Measurements from ENCODE around the gene PCDHB14. TPM values are rescaled to one million over a fixed set of nuclear protein-coding genes. Genes with fewer than 3 reads are reported as not detected.
"Not testable (repeated sequence)": the region's sequence is repeated elsewhere in the genome, so short reads cannot be mapped to it uniquely, and the experiment has no call there.

The PCDHB14 gene
- polyA plus RNA-seq, 4 donors: 0.81 to 1.5 TPM; not detected in 2

- Histone ChIP-seq H3K27ac (ENCODE audit: low read depth in 1 of 3, low read length in 2 of 3) (no peak within 1 kb of the TSS), H3K9me3 (ENCODE audit: control insufficient read depth in 2 of 2, insufficient read depth in 1 of 2, low read depth in 1 of 2, low read length in 1 of 2) (peaks cover 0 to 40% of the 10 kb centered on the region in 2 donors), H3K4me1 (ENCODE audit: control insufficient read depth in 3 of 3, insufficient read depth in 2 of 3, low read depth in 1 of 3, low read length in 2 of 3) (no peaks in the 10 kb centered on the region), H3K36me3 (ENCODE audit: control insufficient read depth in 3 of 3, insufficient read depth in 2 of 3, low read depth in 1 of 3, low read length in 3 of 3) (no peaks in the 10 kb centered on the region), H3K27me3 (ENCODE audit: control insufficient read depth in 3 of 3, insufficient read depth in 3 of 3, low read length in 3 of 3) (peaks cover 0 to 2% (median 0%) of the 10 kb centered on the region in 3 donors), H3K4me3 (ENCODE audit: low read depth in 1 of 3, low read length in 3 of 3) (peak within 1 kb of the TSS in 1 of 3 donors; percentile 5)
- FAIRE-seq: no peak
- DNase-seq: no peak
- 15 to 31% (median 30%) methylated on average over 13 of the region's 13 CpGs for WGBS, 3 donors
These were observed 40.9 kb upstream of the PCDHB14 start, which contains the start of gene PCDHB16 for GRCh38 chr5:141182248-141182647. Gene PCDHB16, plus strand, starts transcription at chr5:141182387. Its CDS starts 173 bp downstream, at chr5:141182560.

- not testable (repeated sequence) for FAIRE-seq; DNase-seq; H3K4me1 ChIP-seq (ENCODE audit: control insufficient read depth in 3 of 3, insufficient read depth in 2 of 3, low read depth in 1 of 3, low read length in 2 of 3); H3K4me3 ChIP-seq (ENCODE audit: low read depth in 1 of 3, low read length in 3 of 3); H3K27ac ChIP-seq (ENCODE audit: low read depth in 1 of 3, low read length in 2 of 3); H3K27me3 ChIP-seq (ENCODE audit: control insufficient read depth in 3 of 3, insufficient read depth in 3 of 3, low read length in 3 of 3); H3K36me3 ChIP-seq (ENCODE audit: control insufficient read depth in 3 of 3, insufficient read depth in 2 of 3, low read depth in 1 of 3, low read length in 3 of 3)
- WGBS, 3 donors: 42 to 55% (median 55%) methylated on average over 24 to 58 of the region's 69 CpGs
- H3K9me3 ChIP-seq (ENCODE audit: control insufficient read depth in 2 of 2, insufficient read depth in 1 of 2, low read depth in 1 of 2, low read length in 1 of 2): peaks cover 0 to 38% of the 10 kb centered on the region in 2 donors
These were observed 38.9 kb upstream of the PCDHB14 start for GRCh38 chr5:141184117-141184855.

GRCh38 chr5:141186897-141187512 is 36.1 kb upstream of the PCDHB14 start, which contains the start of gene PCDHB9:
Gene PCDHB9, plus strand, starts transcription at chr5:141187161. Its CDS starts 158 bp downstream, at chr5:141187319.
- H3K4me3 ChIP-seq (ENCODE audit: low read depth in 1 of 3, low read length in 3 of 3): no peak within 1 kb of the TSS
- DNase-seq (peak in 1 of 2 donors; percentile 0), FAIRE-seq (no peak)
- H3K27me3 ChIP-seq (ENCODE audit: control insufficient read depth in 3 of 3, insufficient read depth in 3 of 3, low read length in 3 of 3): peaks cover 0 to 2% (median 0%) of the 10 kb centered on the region in 3 donors
- WGBS, 3 donors: 19 to 37% (median 29%) methylated on average over 8 to 9 of the region's 9 CpGs
- H3K9me3 ChIP-seq (ENCODE audit: control insufficient read depth in 2 of 2, insufficient read depth in 1 of 2, low read depth in 1 of 2, low read length in 1 of 2): peaks cover 1 to 33% of the 10 kb centered on the region in 2 donors
- no peaks in the 10 kb centered on the region for H3K36me3 ChIP-seq (ENCODE audit: control insufficient read depth in 3 of 3, insufficient read depth in 2 of 3, low read depth in 1 of 3, low read length in 3 of 3)
- no peaks in the 10 kb centered on the region for H3K4me1 ChIP-seq (ENCODE audit: control insufficient read depth in 3 of 3, insufficient read depth in 2 of 3, low read depth in 1 of 3, low read length in 2 of 3)
- no peak within 1 kb of the TSS for H3K27ac ChIP-seq (ENCODE audit: low read depth in 1 of 3, low read length in 2 of 3)

- not testable (repeated sequence) for H3K4me3 ChIP-seq (ENCODE audit: low read depth in 1 of 3, low read length in 3 of 3); DNase-seq; H3K36me3 ChIP-seq (ENCODE audit: control insufficient read depth in 3 of 3, insufficient read depth in 2 of 3, low read depth in 1 of 3, low read length in 3 of 3); H3K27ac ChIP-seq (ENCODE audit: low read depth in 1 of 3, low read length in 2 of 3); FAIRE-seq; H3K27me3 ChIP-seq (ENCODE audit: control insufficient read depth in 3 of 3, insufficient read depth in 3 of 3, low read length in 3 of 3); H3K4me1 ChIP-seq (ENCODE audit: control insufficient read depth in 3 of 3, insufficient read depth in 2 of 3, low read depth in 1 of 3, low read length in 2 of 3)
- 42 to 65% (median 60%) methylated on average over 24 to 34 of the region's 37 CpGs for WGBS, 3 donors
- H3K9me3 ChIP-seq (ENCODE audit: control insufficient read depth in 2 of 2, insufficient read depth in 1 of 2, low read depth in 1 of 2, low read length in 1 of 2): peaks cover 3 to 27% of the 10 kb centered on the region in 2 donors
These were observed 34.5 kb upstream of the PCDHB14 start for GRCh38 chr5:141188682-141189081.

GRCh38 chr5:141189131-141189530 is 34.0 kb upstream of the PCDHB14 start:
- WGBS, 3 donors: 36 to 56% (median 48%) methylated on average over 11 to 34 of the region's 35 CpGs
- peaks cover 3 to 26% of the 10 kb centered on the region in 2 donors for H3K9me3 ChIP-seq (ENCODE audit: control insufficient read depth in 2 of 2, insufficient read depth in 1 of 2, low read depth in 1 of 2, low read length in 1 of 2)
- not testable (repeated sequence) for DNase-seq; FAIRE-seq; H3K27ac ChIP-seq (ENCODE audit: low read depth in 1 of 3, low read length in 2 of 3); H3K36me3 ChIP-seq (ENCODE audit: control insufficient read depth in 3 of 3, insufficient read depth in 2 of 3, low read depth in 1 of 3, low read length in 3 of 3); H3K4me1 ChIP-seq (ENCODE audit: control insufficient read depth in 3 of 3, insufficient read depth in 2 of 3, low read depth in 1 of 3, low read length in 2 of 3); H3K27me3 ChIP-seq (ENCODE audit: control insufficient read depth in 3 of 3, insufficient read depth in 3 of 3, low read length in 3 of 3); H3K4me3 ChIP-seq (ENCODE audit: low read depth in 1 of 3, low read length in 3 of 3)

- Histone ChIP-seq H3K4me3 (ENCODE audit: low read depth in 1 of 3, low read length in 3 of 3) (no peak within 1 kb of the TSS), H3K27ac (ENCODE audit: low read depth in 1 of 3, low read length in 2 of 3) (no peak within 1 kb of the TSS), H3K9me3 (ENCODE audit: control insufficient read depth in 2 of 2, insufficient read depth in 1 of 2, low read depth in 1 of 2, low read length in 1 of 2) (peaks cover 3 to 19% of the 10 kb centered on the region in 2 donors), H3K36me3 (ENCODE audit: control insufficient read depth in 3 of 3, insufficient read depth in 2 of 3, low read depth in 1 of 3, low read length in 3 of 3) (no peaks in the 10 kb centered on the region), H3K4me1 (ENCODE audit: control insufficient read depth in 3 of 3, insufficient read depth in 2 of 3, low read depth in 1 of 3, low read length in 2 of 3) (no peaks in the 10 kb centered on the region), H3K27me3 (ENCODE audit: control insufficient read depth in 3 of 3, insufficient read depth in 3 of 3, low read length in 3 of 3) (peaks cover 0 to 5% (median 0%) of the 10 kb centered on the region in 3 donors)
- WGBS, 3 donors: 9 to 22% (median 19%) methylated on average over 10 of the region's 10 CpGs
- FAIRE-seq: no peak
- DNase-seq: no peak
These were observed 30.9 kb upstream of the PCDHB14 start, which contains the start of gene PCDHB10 for GRCh38 chr5:141192110-141192725. Gene PCDHB10, plus strand, starts transcription at chr5:141192353. Its CDS starts 200 bp downstream, at chr5:141192553.

- H3K4me1 ChIP-seq (ENCODE audit: control insufficient read depth in 3 of 3, insufficient read depth in 2 of 3, low read depth in 1 of 3, low read length in 2 of 3); H3K27me3 ChIP-seq (ENCODE audit: control insufficient read depth in 3 of 3, insufficient read depth in 3 of 3, low read length in 3 of 3); H3K4me3 ChIP-seq (ENCODE audit: low read depth in 1 of 3, low read length in 3 of 3); H3K36me3 ChIP-seq (ENCODE audit: control insufficient read depth in 3 of 3, insufficient read depth in 2 of 3, low read depth in 1 of 3, low read length in 3 of 3); FAIRE-seq; H3K27ac ChIP-seq (ENCODE audit: low read depth in 1 of 3, low read length in 2 of 3); DNase-seq: not testable (repeated sequence)
- peaks cover 3 to 18% of the 10 kb centered on the region in 2 donors for H3K9me3 ChIP-seq (ENCODE audit: control insufficient read depth in 2 of 2, insufficient read depth in 1 of 2, low read depth in 1 of 2, low read length in 1 of 2)
- 37 to 60% (median 60%) methylated on average over 19 to 25 of the region's 37 CpGs for WGBS, 3 donors
These were observed 28.8 kb upstream of the PCDHB14 start for GRCh38 chr5:141194332-141194731.

GRCh38 chr5:141196363-141196762 is 26.8 kb upstream of the PCDHB14 start:
- Histone ChIP-seq H3K9me3 (ENCODE audit: control insufficient read depth in 2 of 2, insufficient read depth in 1 of 2, low read depth in 1 of 2, low read length in 1 of 2) (peaks cover 1 to 29% of the 10 kb centered on the region in 2 donors), H3K27me3 (ENCODE audit: control insufficient read depth in 3 of 3, insufficient read depth in 3 of 3, low read length in 3 of 3) (peaks cover 0 to 8% (median 0%) of the 10 kb centered on the region in 3 donors), H3K4me3 (ENCODE audit: low read depth in 1 of 3, low read length in 3 of 3) (no peak overlapping the region), H3K27ac (ENCODE audit: low read depth in 1 of 3, low read length in 2 of 3) (no peak overlapping the region), H3K36me3 (ENCODE audit: control insufficient read depth in 3 of 3, insufficient read depth in 2 of 3, low read depth in 1 of 3, low read length in 3 of 3) (no peaks in the 10 kb centered on the region), H3K4me1 (ENCODE audit: control insufficient read depth in 3 of 3, insufficient read depth in 2 of 3, low read depth in 1 of 3, low read length in 2 of 3) (no peaks in the 10 kb centered on the region)
- FAIRE-seq (no peak), DNase-seq (no peak)
- 25 to 50% (median 30%) methylated on average over 3 of the region's 3 CpGs for WGBS, 3 donors

Measured in small intestine (tissue), 7 donors.